Islet precursor cell (in vitro differentiated cells): ENCODE data around the gene MMS22L.
"Not testable (repeated sequence)": the region's sequence is repeated elsewhere in the genome, so short reads cannot be mapped to it uniquely, and the experiment has no call there.

Experiments used
- DNase-seq: peaks from one replicate; pipeline ENCODE4 v3.0.0-alpha.2; 2018

The MMS22L gene

GRCh38 chr6:97231911-97232310 lies 51.1 kb downstream of the MMS22L start:
- no peak for DNase-seq

- no peak for DNase-seq
These were observed 60.1 kb downstream of the MMS22L start for GRCh38 chr6:97222903-97223302.

- no peak for DNase-seq
These were observed 64.1 kb downstream of the MMS22L start for GRCh38 chr6:97218912-97219311.

- peak; percentile 70 for DNase-seq
These were observed 67.8 kb downstream of the MMS22L start for GRCh38 chr6:97215157-97215769.

- no peak for DNase-seq
These were observed 68.3 kb downstream of the MMS22L start for GRCh38 chr6:97214671-97215070.

- no peak for DNase-seq
These were observed 75.6 kb downstream of the MMS22L start for GRCh38 chr6:97207383-97207782.

- no peak for DNase-seq
These were observed 77.0 kb downstream of the MMS22L start for GRCh38 chr6:97205966-97206365.

- DNase-seq, result peak; percentile 68
These were observed 79.7 kb downstream of the MMS22L start for GRCh38 chr6:97203343-97203742.

GRCh38 chr6:97198046-97198565 lies 84.9 kb downstream of the MMS22L start:
- peak; percentile 51 for DNase-seq

- DNase-seq, result no peak
These were observed 87.9 kb downstream of the MMS22L start for GRCh38 chr6:97195117-97195516.

GRCh38 chr6:97189767-97190166 lies 93.2 kb downstream of the MMS22L start:
- DNase-seq, result no peak

- DNase-seq, result no peak
These were observed 95.1 kb downstream of the MMS22L start for GRCh38 chr6:97187951-97188350.

- peak; percentile 73 for DNase-seq
These were observed 96.5 kb downstream of the MMS22L start for GRCh38 chr6:97186416-97186999.

- DNase-seq, result no peak
These were observed 105.1 kb downstream of the MMS22L start for GRCh38 chr6:97177905-97178304.

- no peak for DNase-seq
These were observed 106.5 kb downstream of the MMS22L start for GRCh38 chr6:97176468-97176867.

- no peak for DNase-seq
These were observed 107.2 kb downstream of the MMS22L start for GRCh38 chr6:97175806-97176205.

- DNase-seq, result peak; percentile 50
These were observed 108.5 kb downstream of the MMS22L start for GRCh38 chr6:97174471-97174870.

- DNase-seq, result no peak
These were observed 122.7 kb downstream of the MMS22L start for GRCh38 chr6:97160280-97160679.

GRCh38 chr6:97155447-97155846 lies 127.6 kb downstream of the MMS22L start:
- not testable (repeated sequence) for DNase-seq

GRCh38 chr6:97154015-97154414 lies 129.0 kb downstream of the MMS22L start:
- DNase-seq, result no peak

- no peak for DNase-seq
These were observed 131.4 kb downstream of the MMS22L start for GRCh38 chr6:97151601-97152000.

GRCh38 chr6:97150932-97151331 lies 132.1 kb downstream of the MMS22L start:
- peak; percentile 60 for DNase-seq

GRCh38 chr6:97147421-97147820 lies 135.6 kb downstream of the MMS22L start:
- DNase-seq, result no peak

GRCh38 chr6:97145691-97146090 lies 137.3 kb downstream of the MMS22L start:
- DNase-seq, result no peak

GRCh38 chr6:97141756-97142155 lies 141.3 kb downstream of the MMS22L start:
- DNase-seq, result no peak
